HEK293 (cell line): Measurements from ENCODE around the gene RCSD1.

Source experiments
- ELK4 ChIP-seq: IDR thresholded peaks from 2 replicates; pipeline ENCODE4 v1.6.1; 2011; ENCODE audit warnings: mild to moderate bottlenecking, low read depth, low read length, borderline replicate concordance
- PATZ1 ChIP-seq: fragments of 450-650 bp; formaldehyde crosslinking; IDR thresholded peaks from 2 replicates; pipeline ENCODE4 v1.5.1; 2016; ENCODE audit warnings: missing biosample characterization, missing genetic modification characterization
- REPIN1 ChIP-seq: fragments of 450-650 bp; formaldehyde crosslinking; IDR thresholded peaks from 2 replicates; pipeline ENCODE4 v1.5.1; 2017; ENCODE audit warnings: missing biosample characterization, missing genetic modification characterization, low read depth
- TRIM28 ChIP-seq: IDR thresholded peaks from 2 replicates; pipeline ENCODE4 v1.6.1; 2011; ENCODE audit warnings: low read length, control low read depth, borderline replicate concordance
- ZNF132 ChIP-seq: fragments of 450-650 bp; formaldehyde crosslinking; IDR thresholded peaks from 2 replicates; pipeline ENCODE4 v1.5.1; 2017; ENCODE audit warnings: missing biosample characterization, missing genetic modification characterization, borderline replicate concordance
- ZNF138 ChIP-seq: fragments of 450-650 bp; formaldehyde crosslinking; IDR thresholded peaks from 2 replicates; pipeline ENCODE4 v1.5.1; 2016; ENCODE audit warnings: missing biosample characterization, missing genetic modification characterization, borderline replicate concordance
- ZNF274 ChIP-seq, 2 experiments: fragments of 200-500 bp in 1 of 2; fragments of 450-650 bp in 1 of 2; sonication (Bioruptor generic) in 1 of 2; formaldehyde crosslinking in 1 of 2; IDR thresholded peaks; 2 replicates each; pipeline versions ENCODE4 v1.5.1 to v1.6.1; 2014 to 2016; ENCODE audit warnings: borderline replicate concordance in 1 of 2, inconsistent platforms in 1 of 2, low read length in 1 of 2, missing biosample characterization in 1 of 2, missing genetic modification characterization in 1 of 2
- ZNF513 ChIP-seq: fragments of 450-650 bp; IDR thresholded peaks from 2 replicates; pipeline ENCODE4 v1.5.1; 2018; ENCODE audit warnings: missing biosample characterization, missing genetic modification characterization
- ZNF704 ChIP-seq: fragments of 450-650 bp; formaldehyde crosslinking; IDR thresholded peaks from 2 replicates; pipeline ENCODE4 v1.5.1; 2016; ENCODE audit warnings: missing biosample characterization, missing genetic modification characterization
- TF ChIP-seq, protein P1 (sequence below): fragments of 450-650 bp; formaldehyde crosslinking; optimal IDR thresholded peaks from 2 replicates; pipeline ENCODE3; 2016; ENCODE audit warnings: missing biosample characterization, mild to moderate bottlenecking, missing genetic modification characterization
- TF ChIP-seq, protein P2 (sequence below): fragments of 450-650 bp; formaldehyde crosslinking; IDR thresholded peaks from 2 replicates; pipeline ENCODE4 v1.5.1; 2016; ENCODE audit warnings: missing biosample characterization, missing genetic modification characterization

DNA sequence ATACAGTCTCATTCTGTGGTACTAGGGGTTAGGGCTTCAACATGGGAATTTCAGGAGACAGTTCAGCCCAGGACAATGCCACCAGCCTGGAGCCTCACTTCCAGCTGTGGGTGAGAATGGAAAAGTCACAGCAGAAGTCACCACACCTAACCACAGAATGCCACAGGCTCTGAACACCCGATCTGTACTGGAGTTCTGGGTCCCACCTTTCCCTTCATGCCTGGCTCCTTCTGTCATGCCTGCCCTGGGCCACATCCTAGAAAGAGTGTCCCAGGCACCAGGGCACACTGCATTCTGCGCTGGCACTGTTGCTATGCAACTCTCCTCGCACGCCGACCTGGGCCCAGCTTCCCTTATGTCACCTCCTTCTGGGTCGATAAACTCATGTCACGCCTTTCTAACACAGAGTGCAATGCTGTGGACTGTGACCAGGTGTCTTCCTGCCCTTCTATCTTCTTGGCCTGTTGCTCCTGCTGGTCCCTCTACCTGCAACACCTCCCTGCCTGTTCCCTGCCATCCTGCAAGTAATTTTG is 21.2 kb downstream of the RCSD1 start:
- TF ChIP-seq REPIN1 (tag by site-specific recombination) (no peak), ZNF513 (tag by site-specific recombination) (no peak), ZNF132 (tag by site-specific recombination) (no peak), PATZ1 (tag by site-specific recombination) (no peak), ZNF274 (IDR thresholded peaks at IDR 0.05; ENCODE audit: low read length) (no peak), ZNF274 (tag by site-specific recombination; IDR thresholded peaks at IDR 0.05; ENCODE audit: borderline replicate concordance) (no peak), TRIM28 (no peak), ZNF704 (tag by site-specific recombination) (no peak), ZNF138 (tag by site-specific recombination) (no peak), ELK4 (no peak)
- TF ChIP-seq, protein P1, sequence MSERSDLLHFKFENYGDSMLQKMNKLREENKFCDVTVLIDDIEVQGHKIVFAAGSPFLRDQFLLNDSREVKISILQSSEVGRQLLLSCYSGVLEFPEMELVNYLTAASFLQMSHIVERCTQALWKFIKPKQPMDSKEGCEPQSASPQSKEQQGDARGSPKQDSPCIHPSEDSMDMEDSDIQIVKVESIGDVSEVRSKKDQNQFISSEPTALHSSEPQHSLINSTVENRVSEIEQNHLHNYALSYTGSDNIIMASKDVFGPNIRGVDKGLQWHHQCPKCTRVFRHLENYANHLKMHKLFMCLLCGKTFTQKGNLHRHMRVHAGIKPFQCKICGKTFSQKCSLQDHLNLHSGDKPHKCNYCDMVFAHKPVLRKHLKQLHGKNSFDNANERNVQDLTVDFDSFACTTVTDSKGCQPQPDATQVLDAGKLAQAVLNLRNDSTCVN (tag by site-specific recombination): no peak
- TF ChIP-seq, protein P2, sequence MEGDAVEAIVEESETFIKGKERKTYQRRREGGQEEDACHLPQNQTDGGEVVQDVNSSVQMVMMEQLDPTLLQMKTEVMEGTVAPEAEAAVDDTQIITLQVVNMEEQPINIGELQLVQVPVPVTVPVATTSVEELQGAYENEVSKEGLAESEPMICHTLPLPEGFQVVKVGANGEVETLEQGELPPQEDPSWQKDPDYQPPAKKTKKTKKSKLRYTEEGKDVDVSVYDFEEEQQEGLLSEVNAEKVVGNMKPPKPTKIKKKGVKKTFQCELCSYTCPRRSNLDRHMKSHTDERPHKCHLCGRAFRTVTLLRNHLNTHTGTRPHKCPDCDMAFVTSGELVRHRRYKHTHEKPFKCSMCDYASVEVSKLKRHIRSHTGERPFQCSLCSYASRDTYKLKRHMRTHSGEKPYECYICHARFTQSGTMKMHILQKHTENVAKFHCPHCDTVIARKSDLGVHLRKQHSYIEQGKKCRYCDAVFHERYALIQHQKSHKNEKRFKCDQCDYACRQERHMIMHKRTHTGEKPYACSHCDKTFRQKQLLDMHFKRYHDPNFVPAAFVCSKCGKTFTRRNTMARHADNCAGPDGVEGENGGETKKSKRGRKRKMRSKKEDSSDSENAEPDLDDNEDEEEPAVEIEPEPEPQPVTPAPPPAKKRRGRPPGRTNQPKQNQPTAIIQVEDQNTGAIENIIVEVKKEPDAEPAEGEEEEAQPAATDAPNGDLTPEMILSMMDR (tag by site-specific recombination): no peak
